ENCODE data around the gene PRKAG1. TPM values are rescaled to one million over a fixed set of nuclear protein-coding genes. Genes with fewer than 3 reads are reported as not detected.

Gene PRKAG1
- total and polyA plus RNA-seq, 10 of the 15 experiments (the other 5 are each of a cell fraction or from before 2014, with no cell fraction given), result 44.5 to 91.6 (median 60.9) TPM

GRCh38 chr12:48980953-48981756 lies 37.4 kb downstream of the PRKAG1 start (continued):
- TF ChIP-seq BHLHE40 (IDR thresholded peaks at IDR 0.05; ENCODE audit: borderline replicate concordance in 1 of 2, low read depth in 2 of 2, low read length in 1 of 2), result peak in 1 of 2 experiments; percentile 55; a peak in 2 of 4 replicates

GRCh38 chr12:48980389-48980952 lies 38.1 kb downstream of the PRKAG1 start:
- peak overlapping the region; percentile 61; the same call in 1 of the 2 replicates for H3K4me3 ChIP-seq
- H3K4me2 ChIP-seq (ENCODE audit: control insufficient read depth, insufficient read depth), result peak overlapping the region; percentile 36
- no TSS peak for BruUV-seq (replicated peaks)
- FAIRE-seq (no peak), DNase-seq (ENCODE audit: low read depth, low spot score) (no peak), ATAC-seq (no peak)
- 2% methylated on average over 46 of the region's 46 CpGs for WGBS (ENCODE audit: insufficient coverage, insufficient replicate concordance, low lambda C conversion rate, missing lambda C conversion rate)
- no peak overlapping the region for H3K27ac ChIP-seq (ENCODE audit: control insufficient read depth, insufficient read depth)
- intact Hi-C loops (cut with micrococcal nuclease; ENCODE audit: unreplicated experiment), result no loop called here
- POLR2A ChIA-PET, result interaction anchor here (1.5 kb wide), 1 partner anchor 23 kb away, joined by 5 read pairs; the partner anchor contains the start of gene ARF3
- TF ChIP-seq BHLHE40 (IDR thresholded peaks at IDR 0.05; ENCODE audit: borderline replicate concordance in 1 of 2, low read depth in 2 of 2, low read length in 1 of 2), result peak; percentile 11 to 51; a peak in 1 of 4 replicates
- TF ChIP-seq CTCF (IDR thresholded peaks at IDR 0.05 in 2 of 3, conservative IDR thresholded peaks at IDR 0.05 in 1 of 3; ENCODE audit: control insufficient read depth in 2 of 3, extremely low read depth in 1 of 3, insufficient read depth in 1 of 3, low read depth in 3 of 3, low read length in 3 of 3), result peak in 1 of 3 experiments; percentile 8; a peak in 1 of 6 replicates
- no peak for TF ChIP-seq PRDM15 (CRISPR knock-in tag; IDR thresholded peaks at IDR 0.05)
- TF ChIP-seq SUZ12 (IDR thresholded peaks at IDR 0.05; ENCODE audit: unreplicated experiment), result peak; percentile 89
- no peak for TF ChIP-seq ZNF217 (IDR thresholded peaks at IDR 0.05)
- no peak for TF ChIP-seq MTA3 (IDR thresholded peaks at IDR 0.05; ENCODE audit: borderline replicate concordance, low read length)
- in situ Hi-C loops (cut with MboI), result no loop called here
- peaks cover 34% of the 10 kb centered on the region for H3K4me1 ChIP-seq (ENCODE audit: control insufficient read depth, insufficient read depth, low read length)
- CTCF ChIA-PET, result interaction anchor here (0.7 to 9.5 kb wide), 14 partner anchors 8 to 127 kb away, joined by 3 to 106 read pairs (median 5); partner anchors contain the start of genes ARF3, FKBP11 and RND1
- H3K9me3 ChIP-seq (replicated peaks; ENCODE audit: control insufficient read depth, insufficient read depth, low read length), result no peaks in the 10 kb centered on the region
- H3K36me3 ChIP-seq (ENCODE audit: control insufficient read depth in 2 of 2, insufficient read depth in 2 of 2, low read length in 1 of 2), result no peaks in the 10 kb centered on the region
- no peak overlapping the region for H2AFZ ChIP-seq (ENCODE audit: control insufficient read depth, low read depth, low read length)
- H3K79me2 ChIP-seq (ENCODE audit: control insufficient read depth, insufficient read depth, low read length), result no peaks in the 10 kb centered on the region
- no peaks in the 10 kb centered on the region; the same call in 1 of the 2 replicates for H4K20me1 ChIP-seq (ENCODE audit: control insufficient read depth, insufficient read depth)
- peaks cover 26 to 41% of the 10 kb centered on the region in 2 experiments for H3K27me3 ChIP-seq (replicated peaks in 1 of 2; ENCODE audit: control insufficient read depth in 2 of 2, insufficient read depth in 2 of 2, low read length in 1 of 2)
- SMC1A ChIA-PET (ENCODE audit: uncharacterized antibody, unreplicated experiment), result interaction anchor here (1.0 to 1.9 kb wide), 4 partner anchors 8 to 128 kb away, joined by 3 to 9 read pairs (median 4); partner anchors contain the start of gene DDX23
- RAD21 ChIA-PET (ENCODE audit: unreplicated experiment), result interaction anchor here (1.0 to 3.4 kb wide), 6 partner anchors 8 to 128 kb away, joined by 3 to 22 read pairs (median 12); partner anchors contain the start of genes ARF3 and DDX23
- no peak overlapping the region for H3K9ac ChIP-seq (ENCODE audit: control insufficient read depth, insufficient read depth, low read length)

Measured in GM12878 (cell line).